M059J (cell line): Measurements from ENCODE around the gene RPS6KA3. TPM values are rescaled to one million over a fixed set of nuclear protein-coding genes. Genes with fewer than 3 reads are reported as not detected.
"Not testable (repeated sequence)": the region's sequence is repeated elsewhere in the genome, so short reads cannot be mapped to it uniquely, and the experiment has no call there.

ENCODE experiments used
- DNase-seq: peaks from one replicate; pipeline ENCODE4 v3.0.0-alpha.2; 2012; ENCODE audit warnings: low read depth
- total RNA-seq: library from RNA; depleted of rRNA; stranded (reverse); fragments of >200 nt; shearing (Covaris generic); gene quantifications from 2 replicates; pipeline ENCODE4 v1.2.3, GENCODE V29; 2014

The RPS6KA3 gene
- total RNA-seq, 1 experiment from 2014 or later = 47.9 TPM

GRCh38 chrX:20265221-20265725 lies 1.4 kb downstream of the RPS6KA3 start:
- DNase-seq = peak; percentile 71

GRCh38 chrX:20263474-20263873 lies 3.2 kb downstream of the RPS6KA3 start:
- DNase-seq = peak; percentile 62

GRCh38 chrX:20260885-20261284 lies 5.8 kb downstream of the RPS6KA3 start:
- DNase-seq = no peak

- peak; percentile 11 for DNase-seq
These were observed 11.9 kb downstream of the RPS6KA3 start for GRCh38 chrX:20254712-20255299.

- no peak for DNase-seq
These were observed 13.5 kb downstream of the RPS6KA3 start for GRCh38 chrX:20253232-20253543.

GRCh38 chrX:20252381-20253231 lies 14.1 kb downstream of the RPS6KA3 start:
- DNase-seq = peak; percentile 44

- DNase-seq = no peak
These were observed 15.0 kb downstream of the RPS6KA3 start for GRCh38 chrX:20251691-20252090.

GRCh38 chrX:20250146-20250545 lies 16.6 kb downstream of the RPS6KA3 start:
- DNase-seq = not testable (repeated sequence)

GRCh38 chrX:20248592-20249192 lies 18.0 kb downstream of the RPS6KA3 start:
- no peak for DNase-seq

- DNase-seq = peak; percentile 29
These were observed 21.8 kb downstream of the RPS6KA3 start for GRCh38 chrX:20244931-20245330.

GRCh38 chrX:20240201-20240600 lies 26.5 kb downstream of the RPS6KA3 start:
- no peak for DNase-seq

GRCh38 chrX:20237864-20238263 lies 28.8 kb downstream of the RPS6KA3 start:
- peak; percentile 25 for DNase-seq

GRCh38 chrX:20235755-20236154 lies 31.0 kb downstream of the RPS6KA3 start:
- no peak for DNase-seq

GRCh38 chrX:20233336-20233735 lies 33.4 kb downstream of the RPS6KA3 start:
- no peak for DNase-seq

GRCh38 chrX:20231598-20231997 lies 35.1 kb downstream of the RPS6KA3 start:
- DNase-seq = peak; percentile 10

GRCh38 chrX:20230406-20230805 lies 36.3 kb downstream of the RPS6KA3 start:
- no peak for DNase-seq

GRCh38 chrX:20229155-20229554 lies 37.6 kb downstream of the RPS6KA3 start:
- no peak for DNase-seq

GRCh38 chrX:20228245-20228644 lies 38.5 kb downstream of the RPS6KA3 start:
- DNase-seq = no peak

- no peak for DNase-seq
These were observed 39.6 kb downstream of the RPS6KA3 start for GRCh38 chrX:20227116-20227515.

- no peak for DNase-seq
These were observed 41.2 kb downstream of the RPS6KA3 start for GRCh38 chrX:20225488-20225833.

GRCh38 chrX:20224814-20225487 lies 41.8 kb downstream of the RPS6KA3 start:
- peak; percentile 62 for DNase-seq

GRCh38 chrX:20221902-20222301 lies 44.8 kb downstream of the RPS6KA3 start:
- no peak for DNase-seq
